Brain microvascular endothelial cell (primary cell): ENCODE data around the gene STAU1.
"Not testable (repeated sequence)": the region's sequence is repeated elsewhere in the genome, so short reads cannot be mapped to it uniquely, and the experiment has no call there.

Experiments
- DNase-seq: peaks from one replicate; pipeline ENCODE4 v3.0.0-alpha.2; 2020
- H3K27ac ChIP-seq: fragments of 250-450 bp; sonication (Bioruptor Pico); 2 replicates; pipeline ENCODE4 v1.5.1; 2020; ENCODE audit warnings: mild to moderate bottlenecking, moderate library complexity
- H3K27me3 ChIP-seq: fragments of 250-450 bp; sonication (Bioruptor Pico); replicated peaks from 2 replicates; pipeline ENCODE4 v1.5.1; 2020; ENCODE audit warnings: mild to moderate bottlenecking
- H3K36me3 ChIP-seq: fragments of 250-450 bp; sonication (Bioruptor Pico); replicated peaks from 2 replicates; pipeline ENCODE4 v1.5.1; 2020; ENCODE audit warnings: mild to moderate bottlenecking
- H3K4me3 ChIP-seq: 2 replicates; pipeline ENCODE4 v1.5.1; 2011; ENCODE audit warnings: low read depth, mild to moderate bottlenecking, control low read depth, low read length, moderate library complexity
- CTCF ChIP-seq: IDR thresholded peaks from 2 replicates; pipeline ENCODE4 v1.5.1; 2011; ENCODE audit warnings: low read depth, mild to moderate bottlenecking, moderate library complexity, low read length, control low read depth, inconsistent platforms; ENCODE audit errors: missing control alignments
- in situ Hi-C: cut with HindIII; loops from 2 replicates; pipeline ENCODE4 v1.10.0; 2017; ENCODE audit warnings: low sequenced_read_pairs, low pct_ligation_motif_present

Gene STAU1

GRCh38 chr20:49170714-49171113 is 17.4 kb downstream of the STAU1 start:
- no peak for TF ChIP-seq CTCF
- no peak overlapping the region for H3K4me3 ChIP-seq
- H3K27me3 ChIP-seq, result no peaks in the 10 kb centered on the region
- in situ Hi-C loops, result no loop called here
- no peak for DNase-seq
- no peak overlapping the region for H3K27ac ChIP-seq
- peaks cover 2% of the 10 kb centered on the region for H3K36me3 ChIP-seq

GRCh38 chr20:49169547-49169946 is 18.6 kb downstream of the STAU1 start:
- in situ Hi-C loops, result no loop called here
- Histone ChIP-seq H3K27me3 (no peaks in the 10 kb centered on the region), H3K4me3 (no peak overlapping the region), H3K27ac (no peak overlapping the region), H3K36me3 (peaks cover 5% of the 10 kb centered on the region)
- TF ChIP-seq CTCF, result no peak
- DNase-seq, result no peak

- H3K27ac ChIP-seq, result not testable (repeated sequence)
Observed at GRCh38 chr20:49168864-49169263, 19.3 kb downstream of the STAU1 start.

GRCh38 chr20:49167811-49168507 is 20.2 kb downstream of the STAU1 start:
- in situ Hi-C loops, result no loop called here
- no peak for DNase-seq
- no peak overlapping the region for H3K27ac ChIP-seq
- H3K27me3 ChIP-seq, result no peaks in the 10 kb centered on the region
- H3K4me3 ChIP-seq, result no peak overlapping the region
- H3K36me3 ChIP-seq, result peaks cover 5% of the 10 kb centered on the region
- TF ChIP-seq CTCF, result no peak

More at GRCh38 chr20:49168864-49169263, 19.3 kb downstream of the STAU1 start:
- H3K27me3 ChIP-seq, H3K36me3 ChIP-seq, H3K4me3 ChIP-seq, in situ Hi-C loops, DNase-seq: not testable (repeated sequence)

- Histone ChIP-seq H3K4me3 (no peak overlapping the region), H3K27me3 (no peaks in the 10 kb centered on the region), H3K36me3 (peaks cover 2% of the 10 kb centered on the region), H3K27ac (no peak overlapping the region)
- TF ChIP-seq CTCF, result no peak
- in situ Hi-C loops, result no loop called here
- no peak for DNase-seq
Observed at GRCh38 chr20:49166534-49167449, 21.3 kb downstream of the STAU1 start.

- Histone ChIP-seq H3K27ac (no peak overlapping the region), H3K27me3 (no peaks in the 10 kb centered on the region), H3K4me3 (no peak overlapping the region), H3K36me3 (peaks cover 4% of the 10 kb centered on the region)
- in situ Hi-C loops, result no loop called here
- no peak for DNase-seq
- no peak for TF ChIP-seq CTCF
Observed at GRCh38 chr20:49165611-49166010, 22.5 kb downstream of the STAU1 start.
